ENCODE measurements around the gene ADAMTS4.

DNA sequence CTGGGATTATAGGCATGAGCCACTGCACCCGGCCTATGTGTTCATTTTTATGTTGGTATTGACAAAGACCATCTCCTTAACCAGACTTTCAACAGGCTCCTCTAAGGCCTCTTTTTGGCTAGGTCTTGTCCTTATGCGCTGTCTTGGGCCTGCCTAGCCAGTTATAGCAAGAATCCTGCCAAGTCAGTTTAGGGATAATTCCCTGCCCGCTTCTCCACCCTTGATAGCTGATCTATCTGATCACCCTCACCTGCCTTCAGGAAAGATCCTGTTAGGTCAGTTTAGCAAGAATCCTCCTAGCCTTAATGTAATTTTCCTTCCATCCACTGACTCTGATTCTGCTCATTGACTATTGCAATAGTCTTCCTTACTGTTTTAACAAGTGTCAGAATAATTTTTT is 19.2 kb downstream of the ADAMTS4 start:
- TF ChIP-seq, protein P1, sequence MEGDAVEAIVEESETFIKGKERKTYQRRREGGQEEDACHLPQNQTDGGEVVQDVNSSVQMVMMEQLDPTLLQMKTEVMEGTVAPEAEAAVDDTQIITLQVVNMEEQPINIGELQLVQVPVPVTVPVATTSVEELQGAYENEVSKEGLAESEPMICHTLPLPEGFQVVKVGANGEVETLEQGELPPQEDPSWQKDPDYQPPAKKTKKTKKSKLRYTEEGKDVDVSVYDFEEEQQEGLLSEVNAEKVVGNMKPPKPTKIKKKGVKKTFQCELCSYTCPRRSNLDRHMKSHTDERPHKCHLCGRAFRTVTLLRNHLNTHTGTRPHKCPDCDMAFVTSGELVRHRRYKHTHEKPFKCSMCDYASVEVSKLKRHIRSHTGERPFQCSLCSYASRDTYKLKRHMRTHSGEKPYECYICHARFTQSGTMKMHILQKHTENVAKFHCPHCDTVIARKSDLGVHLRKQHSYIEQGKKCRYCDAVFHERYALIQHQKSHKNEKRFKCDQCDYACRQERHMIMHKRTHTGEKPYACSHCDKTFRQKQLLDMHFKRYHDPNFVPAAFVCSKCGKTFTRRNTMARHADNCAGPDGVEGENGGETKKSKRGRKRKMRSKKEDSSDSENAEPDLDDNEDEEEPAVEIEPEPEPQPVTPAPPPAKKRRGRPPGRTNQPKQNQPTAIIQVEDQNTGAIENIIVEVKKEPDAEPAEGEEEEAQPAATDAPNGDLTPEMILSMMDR (IDR thresholded peaks at IDR 0.05) = no peak
- TF ChIP-seq EZH2 (IDR thresholded peaks at IDR 0.05; ENCODE audit: borderline replicate concordance, insufficient read depth, low read depth, low read length, poor library complexity, severe bottlenecking) = no peak

Measured in B cell (primary cell).